Inferior parietal cortex (tissue), 1 donor: ENCODE results near the gene LBX1.
"Not testable (repeated sequence)": the region's sequence is repeated elsewhere in the genome, so short reads cannot be mapped to it uniquely, and the experiment has no call there.

Source experiments
- DNase-seq: peaks from one replicate; pipeline ENCODE4 v3.0.0-alpha.2; 2016; ENCODE audit errors: extremely low spot score

Gene LBX1

DNA sequence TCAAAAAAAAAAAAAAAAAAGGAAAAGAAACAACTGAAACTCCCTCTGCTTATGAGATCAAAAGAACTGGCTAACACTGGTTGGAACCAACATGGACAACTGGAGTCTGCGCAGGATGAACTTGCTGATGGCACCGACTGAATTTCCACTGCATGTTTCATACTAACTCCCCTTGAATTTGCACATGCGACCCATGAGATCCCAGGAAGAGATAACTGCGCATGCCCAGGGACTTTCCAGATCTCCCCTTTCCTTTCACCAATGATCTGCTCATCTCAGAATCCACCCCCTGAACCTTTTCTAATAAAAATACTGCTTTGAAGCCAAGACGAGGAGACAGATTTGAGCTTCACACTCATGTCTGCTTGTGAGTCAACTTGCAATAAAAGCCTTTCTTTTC lies 20.7 kb downstream of the LBX1 start:
- DNase-seq = no peak

DNA sequence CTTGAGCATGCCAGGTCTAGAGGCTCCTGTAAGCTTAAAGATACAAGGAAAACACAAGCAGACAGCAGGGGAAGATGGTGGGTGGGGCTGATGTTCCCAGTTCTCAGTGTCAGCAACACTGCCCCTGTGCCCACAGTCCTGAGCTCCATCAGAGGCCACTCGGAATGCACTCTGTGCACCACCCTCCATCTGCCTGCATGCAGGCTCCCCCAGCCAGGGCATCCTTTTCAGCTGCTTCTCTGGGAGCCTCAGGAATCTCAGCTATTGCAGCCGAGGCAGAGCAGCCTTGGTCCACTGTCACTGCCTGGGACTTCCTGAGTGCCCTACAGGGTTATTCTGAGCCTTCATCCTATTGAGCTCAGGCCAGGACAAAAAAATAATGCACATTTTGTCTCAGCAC lies 22.2 kb downstream of the LBX1 start:
- DNase-seq = no peak

DNA sequence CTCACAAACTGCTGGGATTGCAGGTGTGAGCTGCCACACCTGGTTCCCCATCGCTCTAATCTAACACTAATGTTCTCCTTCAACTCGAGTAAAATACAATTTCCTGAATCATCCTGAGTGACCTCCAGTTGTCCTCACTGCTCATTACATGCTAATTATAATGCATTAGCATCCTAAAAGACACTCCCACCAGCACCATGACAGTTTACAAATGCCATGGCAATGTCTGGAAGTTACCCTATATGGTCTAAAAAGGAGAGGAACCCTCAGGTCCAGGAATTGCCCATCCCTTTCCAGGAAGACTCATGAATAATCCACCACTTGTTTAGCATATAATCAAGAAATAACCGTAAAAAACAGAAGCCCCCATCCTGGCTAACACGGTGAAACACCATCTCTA lies 26.6 kb downstream of the LBX1 start:
- not testable (repeated sequence) for DNase-seq

DNA sequence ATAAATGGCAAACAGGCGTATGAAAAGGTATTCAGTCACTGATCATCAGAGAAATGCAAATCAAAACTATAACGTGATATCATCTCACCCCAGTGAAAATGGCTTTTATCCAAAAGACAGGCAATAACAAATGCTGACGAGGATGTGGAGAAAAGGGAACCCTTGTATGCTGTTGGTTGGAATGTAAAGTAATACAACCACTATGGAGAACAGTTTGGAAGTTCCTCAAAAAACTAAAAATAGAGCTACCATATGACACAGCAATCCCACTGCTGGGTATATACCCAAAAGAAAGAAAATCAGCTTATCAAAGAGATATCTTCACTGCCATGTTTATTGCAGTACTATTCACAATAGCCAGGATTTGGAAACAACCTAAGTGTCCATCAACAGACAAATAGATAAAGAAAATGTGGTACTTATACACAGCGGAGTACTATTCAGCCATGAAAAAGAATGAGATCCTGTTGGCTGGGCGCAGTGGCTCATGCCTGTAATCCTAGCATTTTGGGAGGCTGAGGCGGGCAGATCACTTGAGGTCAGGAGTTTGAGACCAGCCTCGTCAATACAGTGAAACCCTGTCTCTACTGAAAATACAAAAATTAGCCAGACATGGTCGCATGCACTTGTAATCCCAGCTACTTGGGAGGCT lies 30.8 kb downstream of the LBX1 start:
- not testable (repeated sequence) for DNase-seq

DNA sequence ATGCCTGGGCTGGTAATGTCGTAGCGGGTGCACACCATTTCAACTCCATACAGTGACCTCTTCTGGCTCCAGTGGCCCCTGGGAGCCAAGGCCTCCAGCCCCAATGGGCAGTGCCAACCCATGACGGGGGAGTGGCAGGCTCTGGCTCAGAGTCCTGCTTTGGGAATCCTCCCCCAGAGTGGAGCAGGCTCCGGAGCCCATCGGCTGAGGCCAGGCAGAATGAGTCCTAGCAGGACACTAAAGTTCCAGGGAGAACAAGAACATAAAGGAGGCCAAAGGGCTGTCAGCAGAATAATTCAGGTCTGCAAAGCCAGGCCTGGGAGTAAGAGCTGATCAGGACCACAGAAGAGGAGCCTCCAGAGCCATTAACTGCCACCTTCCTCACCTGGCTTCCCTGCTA lies 33.3 kb downstream of the LBX1 start:
- DNase-seq = no peak

DNA sequence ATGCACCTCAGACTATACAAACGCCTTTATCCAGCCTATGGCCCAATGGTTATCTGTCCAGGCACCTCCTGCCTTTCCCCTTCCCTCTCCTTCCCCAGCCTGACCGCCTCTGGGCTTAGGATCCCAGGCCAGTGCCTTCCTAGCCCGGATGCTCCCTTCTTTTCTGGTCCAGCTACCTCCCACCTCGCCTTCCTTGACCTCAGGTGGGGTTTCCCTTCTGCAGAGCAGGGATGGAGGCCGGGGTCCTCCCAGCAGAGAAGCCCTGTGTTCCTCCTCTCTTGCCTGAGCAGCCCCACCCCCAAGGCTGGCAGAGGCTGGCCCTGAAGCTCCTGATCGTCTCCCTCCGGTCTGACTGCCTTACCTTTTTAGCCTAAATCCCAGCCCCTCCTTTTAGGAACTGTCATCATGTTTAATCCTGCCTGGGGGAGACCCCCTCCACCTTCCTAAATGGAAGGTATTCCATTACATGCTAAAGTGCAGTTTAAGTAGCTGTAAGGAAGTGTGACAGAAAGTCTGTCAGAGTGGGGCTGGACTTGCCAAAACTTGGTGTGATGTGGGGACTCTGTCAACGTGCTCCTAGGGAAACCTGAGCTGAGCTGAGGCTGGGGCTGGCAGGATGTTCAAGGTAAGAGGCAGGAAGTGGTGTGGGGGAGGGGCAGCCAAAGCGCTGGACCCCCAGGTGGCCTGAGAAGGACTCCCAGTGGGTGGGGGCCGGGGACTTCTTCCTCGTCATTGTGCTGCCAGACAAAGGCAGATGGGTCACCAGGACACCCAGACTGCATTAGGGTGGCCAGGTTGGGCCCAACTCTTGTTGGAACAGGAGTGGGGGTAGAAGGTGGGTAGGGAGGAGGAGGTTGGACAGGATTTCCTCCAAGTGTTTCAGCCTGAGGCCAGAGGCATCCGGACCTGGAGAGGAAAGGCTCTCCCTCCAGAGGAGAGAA lies 39.5 kb downstream of the LBX1 start:
- DNase-seq = no peak

DNA sequence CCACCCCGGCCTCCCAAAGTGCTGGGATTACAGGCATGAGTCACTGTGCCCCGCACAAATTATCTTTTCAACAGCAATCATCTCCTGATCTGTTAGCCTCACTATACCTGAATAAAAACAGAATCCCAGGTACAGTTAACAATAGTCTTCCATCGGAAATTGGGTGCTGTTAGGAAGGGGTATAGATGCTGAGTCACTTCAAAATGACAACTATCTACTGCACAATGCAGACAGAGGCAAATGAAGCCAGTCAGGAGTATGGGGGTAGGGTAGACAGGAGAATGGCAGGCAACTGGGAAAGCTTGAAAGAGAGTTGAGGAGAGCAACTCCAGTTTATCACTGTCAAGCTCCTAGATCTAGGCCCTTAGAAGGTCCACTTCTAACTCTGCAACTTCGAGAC lies 40.3 kb downstream of the LBX1 start:
- no peak for DNase-seq

DNA sequence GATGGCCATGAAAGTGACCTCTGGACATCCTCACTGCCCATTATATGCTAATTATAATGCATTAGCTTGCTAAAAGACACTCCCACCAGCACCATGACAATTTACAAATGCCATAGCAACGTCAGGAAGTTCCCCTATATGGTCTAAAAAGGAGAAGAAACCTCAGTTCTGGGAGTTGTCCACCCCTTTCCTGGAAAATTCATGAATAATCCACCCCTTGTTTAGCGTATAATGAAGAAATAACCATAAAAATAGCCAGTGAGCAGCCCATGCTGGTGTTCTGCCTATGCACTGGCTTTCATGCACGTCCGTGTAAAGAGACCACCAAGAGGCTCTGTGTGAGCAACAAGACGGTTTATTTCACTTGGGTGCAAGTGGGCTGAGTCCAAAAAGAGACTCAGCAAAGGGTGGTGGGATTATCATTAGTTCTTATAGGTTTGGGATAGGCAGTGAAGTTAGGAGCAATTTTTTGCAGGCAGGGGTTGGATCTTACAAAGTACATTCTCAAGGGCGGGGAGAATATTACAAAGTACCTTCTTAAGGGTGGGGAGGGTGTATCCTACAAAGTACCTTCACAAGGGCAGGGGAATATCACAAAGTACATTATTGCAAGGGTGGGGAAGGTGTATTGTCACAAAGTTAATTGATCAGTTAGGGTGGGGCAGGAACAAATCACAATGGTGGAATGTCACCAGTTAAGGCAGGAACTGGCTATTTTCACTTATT lies 45.6 kb downstream of the LBX1 start:
- no peak for DNase-seq

DNA sequence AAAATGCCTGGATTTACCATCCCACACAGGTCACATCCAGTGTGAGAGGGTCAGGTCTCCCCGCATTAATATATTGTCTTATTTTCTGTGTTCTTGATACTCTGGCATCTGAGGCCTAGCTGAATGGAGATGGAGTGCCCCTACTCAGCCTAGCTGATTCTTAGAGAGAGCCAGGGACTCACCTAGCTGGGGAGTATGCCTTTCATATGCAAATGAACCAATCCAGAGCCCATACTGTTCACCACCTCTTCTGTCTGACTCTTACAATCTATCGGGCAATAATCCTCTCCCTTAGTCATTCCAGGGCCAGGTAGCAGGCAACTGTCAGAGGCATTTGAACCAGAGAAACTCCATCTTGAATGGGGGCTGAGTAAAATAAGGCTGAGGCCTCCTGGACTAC lies 46.3 kb downstream of the LBX1 start:
- no peak for DNase-seq
